GM19395 (cell line): Measurements from ENCODE around the gene TAF10.
A peak's percentile ranks its signal among the peaks of the same experiment; 100 is the strongest.

Experiments used
- ATAC-seq: cut with Tn5 transposase; IDR thresholded peaks from one replicate; pipeline ENCODE4 v1.9.1; 2021; ENCODE audit warnings: mild to moderate bottlenecking, moderate library complexity; ENCODE audit not compliant: unreplicated experiment

Gene TAF10

DNA sequence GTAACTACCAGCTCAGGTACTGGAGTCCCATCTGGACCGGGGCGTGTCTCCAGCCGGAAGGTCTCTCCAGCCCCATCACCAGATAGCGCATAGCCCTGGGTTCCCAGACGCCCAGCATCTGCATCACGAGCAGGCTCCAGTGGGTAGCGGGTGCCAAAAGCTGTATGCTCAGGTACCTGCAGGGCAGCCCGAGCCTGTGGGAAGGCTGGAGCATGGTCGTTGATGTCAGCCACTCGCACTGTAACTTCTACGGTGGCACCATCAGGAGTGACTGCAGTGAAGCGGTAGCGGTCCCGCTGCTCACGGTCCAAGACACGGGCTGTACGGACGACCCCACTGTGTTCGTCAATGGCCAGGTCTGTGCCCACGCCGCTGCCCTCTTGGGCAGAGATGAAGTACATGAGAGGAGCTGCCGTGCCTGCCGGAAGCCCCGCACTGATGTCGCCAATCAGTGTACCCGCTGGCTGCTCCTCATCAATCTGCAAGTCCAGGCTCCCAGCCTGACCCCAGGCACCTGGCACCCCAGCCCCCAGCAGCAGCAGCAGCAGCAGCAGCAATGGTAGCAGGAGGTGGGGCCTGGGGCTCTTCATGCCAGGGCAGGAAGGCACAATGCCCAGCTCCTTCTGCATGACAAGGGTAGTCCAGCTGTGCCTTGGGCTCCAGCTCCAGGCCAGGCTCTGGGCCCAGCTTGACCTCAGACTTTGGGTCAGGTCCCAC is 29.1 kb upstream of the TAF10 start:
- ATAC-seq = no peak

DNA sequence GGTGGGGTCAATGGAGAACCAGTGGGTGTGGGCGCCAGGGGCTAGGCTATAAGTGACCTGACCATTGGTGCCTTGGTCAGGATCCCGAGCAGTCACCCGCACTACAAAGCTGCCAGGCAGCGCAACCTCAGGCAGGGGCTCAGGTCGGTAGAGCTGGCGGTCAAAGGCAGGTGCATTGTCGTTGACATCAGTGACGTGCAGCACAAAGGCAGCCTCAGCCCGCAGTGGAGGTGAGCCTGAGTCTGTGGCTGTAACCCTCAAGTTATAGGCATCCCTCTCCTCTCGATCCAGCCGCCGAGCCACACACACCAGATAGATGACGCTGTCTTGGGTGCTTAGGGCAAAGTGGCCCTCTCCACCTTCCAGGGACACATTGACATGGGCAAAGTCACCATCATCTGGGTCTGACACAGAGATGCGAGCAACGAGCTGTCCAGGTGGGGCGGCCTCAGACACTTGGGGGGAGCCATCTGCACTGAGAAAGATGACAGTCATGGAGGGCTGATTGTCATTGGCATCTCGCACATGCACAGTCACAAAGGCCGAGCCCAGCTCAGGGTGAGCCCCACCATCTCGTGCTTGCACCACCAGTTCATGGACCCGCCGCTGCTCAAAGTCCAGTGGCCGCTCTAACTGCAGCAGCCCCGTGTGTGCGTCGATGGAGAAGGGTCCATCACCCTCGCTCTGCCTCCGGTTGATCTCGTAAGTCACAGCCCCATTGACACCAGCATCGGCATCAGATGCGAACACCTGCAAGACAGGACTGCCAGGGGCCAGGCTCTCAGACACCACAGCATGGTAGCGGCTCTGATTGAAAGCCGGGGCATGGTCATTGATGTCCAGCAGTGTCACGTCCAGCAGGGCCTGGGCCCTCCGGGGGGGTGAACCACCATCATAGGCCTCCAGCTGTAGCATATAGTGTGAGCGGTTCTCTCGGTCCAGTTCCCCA is 28.3 kb upstream of the TAF10 start:
- no peak for ATAC-seq

DNA sequence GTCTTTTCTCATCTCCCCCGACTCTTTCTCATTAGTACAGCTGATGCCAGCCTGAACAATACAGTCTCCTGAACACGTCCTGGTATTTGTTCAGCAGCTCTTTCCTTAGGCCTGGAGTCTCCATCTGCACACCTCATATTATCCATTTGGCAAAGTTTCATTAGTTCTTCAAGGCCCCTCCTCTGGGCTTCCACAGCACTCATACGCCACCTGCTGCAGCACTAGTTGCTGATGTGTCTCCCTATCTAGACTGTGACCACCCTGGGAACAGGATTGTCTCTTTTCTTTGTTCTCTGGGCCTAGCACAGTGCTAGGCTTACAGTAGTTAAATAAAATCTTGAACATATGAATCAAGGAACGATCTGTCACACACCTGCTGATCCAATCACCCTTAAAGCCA is 26.4 kb upstream of the TAF10 start:
- no peak for ATAC-seq

DNA sequence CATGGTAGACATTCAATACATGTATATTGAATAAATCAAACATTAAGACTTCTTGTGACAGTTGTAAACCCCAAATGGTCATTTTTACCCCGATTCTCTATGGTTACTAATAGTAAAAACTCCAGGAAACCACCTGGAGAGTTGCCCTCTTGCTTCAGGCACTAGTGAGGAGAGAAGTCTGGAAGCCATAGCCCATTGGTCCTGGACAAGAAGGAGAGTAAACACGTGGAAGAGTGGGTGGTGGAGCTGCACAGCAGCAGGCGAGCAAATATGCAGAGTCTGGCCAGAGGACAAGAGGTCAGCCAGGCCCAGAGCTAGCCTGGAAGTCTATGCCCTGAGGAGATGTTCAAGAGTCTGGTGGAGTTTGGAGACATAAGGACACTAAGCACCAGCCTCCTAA is 25.9 kb upstream of the TAF10 start:
- no peak for ATAC-seq

DNA sequence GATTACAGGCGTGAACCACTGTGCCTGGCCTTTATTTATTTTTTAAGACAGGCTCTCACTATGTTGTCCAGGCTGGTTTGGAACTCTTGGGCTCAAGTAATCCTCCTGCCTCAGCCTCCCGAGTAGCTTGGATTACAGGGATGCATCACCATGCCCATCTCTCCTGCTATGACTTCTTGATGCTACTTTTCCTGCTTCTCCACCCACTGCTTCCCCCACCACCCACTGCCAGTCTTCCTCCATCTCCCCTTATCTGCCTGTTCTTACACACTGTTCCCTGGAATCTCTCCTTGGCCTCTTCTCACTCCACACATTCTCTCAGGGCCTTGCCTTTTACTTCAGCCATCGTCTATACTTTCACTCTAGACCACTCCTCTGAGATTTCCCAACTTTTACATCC is 24.5 kb upstream of the TAF10 start:
- no peak for ATAC-seq

DNA sequence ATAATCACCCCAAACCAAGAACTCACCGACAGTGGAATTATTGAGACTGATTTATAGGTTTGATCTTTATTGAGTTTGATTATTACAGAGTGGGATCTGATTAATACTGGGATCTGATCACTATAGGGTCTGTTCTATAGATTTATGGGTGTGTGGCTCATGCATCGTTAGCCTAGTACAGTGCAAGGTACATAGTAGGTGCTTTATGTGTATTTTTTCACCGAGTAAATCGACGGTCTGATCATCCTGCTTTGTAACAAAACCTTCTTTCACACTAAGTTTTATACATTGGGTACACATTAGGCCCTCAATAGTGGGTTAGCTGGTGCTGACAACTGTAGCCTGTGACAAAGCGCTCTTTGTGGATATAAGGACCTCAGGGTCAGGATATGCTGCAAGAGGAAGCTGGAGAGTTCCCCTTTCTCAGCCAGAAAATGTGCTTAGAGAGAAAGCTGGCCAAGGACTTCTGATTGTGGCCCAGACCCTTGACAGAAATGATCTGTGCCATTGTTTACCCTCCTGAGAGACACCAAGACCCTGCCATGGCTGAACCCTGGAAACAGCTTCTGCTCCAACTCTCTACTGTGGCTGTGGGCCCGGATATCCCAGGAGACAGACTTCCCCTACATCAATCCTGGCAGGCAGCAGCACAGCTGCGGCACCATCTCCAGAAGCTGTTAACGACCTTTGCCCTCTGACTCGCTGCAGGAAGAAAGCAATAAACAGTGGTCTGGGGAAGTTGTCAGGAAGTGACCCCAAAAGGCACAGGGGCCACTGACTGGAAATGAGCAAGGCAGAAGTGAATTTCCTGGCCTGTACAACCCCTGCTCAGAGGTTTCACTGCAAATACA is 23.3 kb upstream of the TAF10 start:
- ATAC-seq = no peak

DNA sequence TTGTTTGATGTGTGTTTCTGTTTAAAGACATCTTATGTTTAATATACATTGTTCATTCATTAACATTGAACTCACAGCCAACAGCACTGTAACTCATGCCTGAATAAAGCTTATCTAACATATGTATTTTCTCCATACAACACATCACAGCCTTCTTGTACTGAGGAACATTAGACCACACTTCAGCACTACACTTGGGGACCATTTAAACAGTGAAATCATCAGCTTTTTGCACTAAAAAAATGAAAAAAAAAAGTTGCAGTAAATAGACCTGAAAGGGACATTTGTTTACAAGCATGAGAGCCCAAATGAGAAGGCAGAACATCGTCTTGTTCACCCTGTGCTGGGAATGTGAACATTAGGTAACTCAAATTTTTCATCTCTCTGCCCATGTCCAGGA is 22.5 kb upstream of the TAF10 start:
- ATAC-seq = no peak

DNA sequence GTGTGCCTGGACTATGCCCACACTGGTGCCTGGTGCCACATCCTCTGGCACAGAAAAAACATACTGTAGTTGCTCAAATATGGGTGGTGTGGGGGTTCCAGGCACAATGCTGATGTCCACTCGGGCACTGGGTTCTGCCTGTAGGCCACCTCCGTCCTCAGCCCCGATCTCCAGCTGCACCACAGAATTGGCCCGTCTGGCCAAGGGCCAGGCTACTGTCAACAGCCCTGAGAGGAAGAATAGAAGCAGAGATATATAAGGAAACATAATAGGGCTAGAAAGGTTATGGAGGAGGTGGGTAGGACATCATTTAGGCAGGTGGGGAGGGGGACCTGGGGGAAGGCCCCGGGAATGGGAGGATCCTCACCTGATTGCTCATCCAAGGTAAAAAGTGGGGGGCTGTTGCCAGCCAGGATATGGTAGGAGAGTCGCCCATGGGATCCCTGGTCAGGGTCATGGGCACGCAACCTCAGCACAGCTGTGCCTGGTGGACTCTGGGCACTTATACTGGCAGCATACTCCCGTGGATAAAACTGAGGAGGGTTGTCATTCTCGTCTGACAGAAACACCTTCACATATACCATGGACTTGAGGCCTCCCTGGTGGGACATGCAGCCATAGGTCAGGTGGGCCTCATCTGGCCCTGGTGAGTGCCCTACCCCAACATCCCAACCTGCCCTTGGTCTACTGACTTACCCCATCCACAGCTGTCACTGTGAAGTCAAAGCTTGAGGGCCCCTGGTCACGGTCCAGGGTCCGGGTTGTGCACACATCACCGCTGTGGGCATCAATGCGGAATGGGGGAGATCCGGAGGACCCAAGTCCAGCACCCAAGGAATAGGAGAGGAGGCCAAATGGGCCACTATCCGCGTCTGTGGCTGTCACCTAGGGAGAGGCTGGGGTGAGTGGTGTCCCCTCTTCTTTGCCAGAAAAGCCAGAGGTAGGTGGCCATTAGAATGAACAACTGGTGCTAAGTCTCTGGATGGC is 21.7 kb upstream of the TAF10 start:
- no peak for ATAC-seq

DNA sequence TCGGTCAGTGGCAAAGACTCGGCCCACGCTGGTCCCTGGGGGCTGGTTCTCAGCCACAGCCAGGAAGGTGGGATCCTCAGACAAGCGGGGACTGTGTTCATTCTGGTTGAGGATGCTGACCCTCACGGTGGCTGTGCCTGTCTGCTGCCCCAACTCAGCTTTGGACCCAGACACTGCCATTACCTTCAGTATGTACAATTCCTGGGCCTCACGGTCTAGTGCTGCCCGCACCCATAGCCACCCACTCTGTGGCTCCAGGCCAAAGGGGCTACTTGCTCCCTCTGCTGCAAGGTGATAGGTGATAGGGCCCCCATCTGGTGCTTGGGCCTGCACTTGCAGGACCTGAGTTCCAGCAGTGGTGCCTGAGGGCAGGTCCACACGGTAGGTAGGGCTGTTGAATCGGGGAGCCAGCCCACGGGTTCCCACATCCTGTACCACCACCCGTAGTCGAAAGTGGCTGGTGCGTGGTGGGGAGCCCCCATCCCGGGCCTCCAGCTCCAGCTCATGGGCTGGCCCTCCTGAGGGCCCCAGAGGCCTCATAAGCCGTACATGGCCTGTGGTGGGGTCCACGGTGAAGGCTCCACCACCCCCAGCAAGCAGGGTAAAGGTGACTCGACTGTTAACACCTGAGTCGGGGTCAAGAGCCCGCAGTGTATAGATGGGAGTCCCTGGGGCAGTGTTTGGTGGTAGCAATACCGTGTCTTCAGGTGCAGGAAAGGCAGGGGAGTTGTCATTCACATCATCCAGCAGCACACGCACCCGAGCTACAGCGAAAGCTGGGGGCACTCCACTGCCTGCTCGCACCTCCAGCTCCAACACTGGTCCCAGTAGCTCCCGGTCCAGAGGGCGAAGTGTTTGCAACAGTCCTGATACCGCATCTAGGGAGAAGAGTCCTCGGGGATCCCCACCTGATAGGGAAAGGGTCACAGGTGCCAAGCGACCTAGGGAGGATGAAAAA is 20.4 kb upstream of the TAF10 start:
- ATAC-seq = no peak

DNA sequence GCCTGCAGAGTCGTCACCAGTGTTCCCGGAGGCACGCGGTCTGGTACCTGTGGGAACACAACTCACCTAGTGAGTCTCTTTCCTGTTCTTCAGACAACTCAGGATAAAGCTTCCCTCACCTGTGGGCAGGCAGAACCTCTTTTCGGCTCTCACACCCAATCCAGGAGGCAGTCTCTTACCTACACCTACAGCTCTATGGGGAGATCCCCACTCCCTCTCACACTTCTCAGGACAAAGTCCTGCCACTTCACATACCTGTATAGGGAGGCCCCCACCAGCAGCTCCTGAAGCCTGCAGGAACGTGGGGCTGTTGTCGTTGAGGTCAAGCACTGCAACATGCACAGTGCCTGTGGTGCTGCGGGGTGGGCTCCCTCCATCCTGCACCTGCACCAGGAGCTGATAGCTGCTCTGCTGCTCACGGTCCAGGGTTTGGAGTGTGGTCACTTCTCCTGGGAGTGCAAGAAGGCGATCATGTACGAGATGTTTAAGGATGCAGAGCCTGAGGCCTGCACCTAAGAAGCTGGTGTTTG is 19.4 kb upstream of the TAF10 start:
- ATAC-seq = no peak

DNA sequence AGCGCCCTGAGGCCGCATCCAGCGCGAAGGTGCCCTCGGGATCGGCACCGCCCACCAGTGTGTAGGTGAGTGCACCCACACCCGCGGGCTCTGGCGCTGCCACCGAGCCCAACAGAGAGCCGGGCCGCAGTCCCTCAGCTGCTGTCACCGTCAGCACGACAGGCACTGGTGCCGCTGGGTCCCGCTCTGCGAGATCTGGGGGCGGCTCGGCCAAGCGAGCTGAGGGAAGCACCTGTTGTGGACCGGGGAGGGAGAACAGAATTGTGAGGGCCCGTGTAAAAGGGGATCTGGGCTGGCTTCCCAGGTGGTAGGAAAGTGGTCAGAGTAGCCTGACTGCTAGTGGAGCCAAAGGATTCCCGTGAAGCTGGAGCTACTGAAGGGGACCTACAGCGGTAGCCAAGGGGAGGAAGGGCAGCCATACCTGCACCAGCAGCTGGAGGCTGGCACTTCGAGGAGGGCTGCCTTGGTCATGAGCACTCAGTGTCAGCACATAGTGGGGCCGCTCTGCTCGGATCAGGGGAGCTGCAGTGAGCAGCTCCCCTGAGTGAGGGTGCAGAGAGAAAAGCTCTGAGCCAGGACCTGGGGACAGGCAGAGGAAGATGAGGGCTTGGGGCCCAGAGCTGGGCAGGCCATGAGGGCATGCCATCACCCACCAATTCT is 18.7 kb upstream of the TAF10 start:
- ATAC-seq = no peak

DNA sequence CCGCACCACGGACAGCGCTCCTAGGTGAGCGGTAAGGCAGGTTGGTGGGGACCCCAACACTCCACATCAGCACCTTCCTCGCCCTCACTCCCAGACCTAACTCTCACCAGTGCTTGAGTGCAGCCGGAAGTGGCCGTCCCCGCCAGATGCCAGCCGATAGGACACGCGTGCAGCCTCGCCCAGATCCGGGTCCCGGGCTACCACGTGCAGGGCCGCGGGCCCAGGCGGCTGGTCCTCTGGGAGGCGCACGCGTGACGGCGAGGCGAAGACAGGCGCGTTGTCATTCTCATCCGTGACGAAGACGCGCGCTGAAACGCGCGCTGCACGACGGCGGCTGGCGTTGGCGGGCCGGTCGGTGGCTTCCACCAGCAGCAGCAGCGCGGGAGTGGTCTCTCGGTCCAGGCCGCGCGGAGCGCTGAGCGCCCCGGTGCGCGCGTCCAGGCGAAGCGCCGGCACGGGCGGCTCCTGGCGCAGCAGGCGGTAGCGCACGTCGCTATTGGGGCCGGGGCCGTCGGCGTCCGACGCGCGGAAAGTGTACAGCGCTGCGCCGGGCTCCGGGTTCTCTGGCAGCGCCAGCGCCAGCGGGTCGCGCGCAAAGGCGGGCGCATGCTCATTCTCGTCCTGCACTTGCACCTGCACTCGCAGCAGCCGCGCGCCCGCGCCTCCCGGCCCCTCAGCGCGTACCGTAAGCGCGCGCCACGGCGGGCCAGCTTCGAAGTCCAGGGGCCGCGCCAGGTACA is 18.0 kb upstream of the TAF10 start:
- no peak for ATAC-seq

DNA sequence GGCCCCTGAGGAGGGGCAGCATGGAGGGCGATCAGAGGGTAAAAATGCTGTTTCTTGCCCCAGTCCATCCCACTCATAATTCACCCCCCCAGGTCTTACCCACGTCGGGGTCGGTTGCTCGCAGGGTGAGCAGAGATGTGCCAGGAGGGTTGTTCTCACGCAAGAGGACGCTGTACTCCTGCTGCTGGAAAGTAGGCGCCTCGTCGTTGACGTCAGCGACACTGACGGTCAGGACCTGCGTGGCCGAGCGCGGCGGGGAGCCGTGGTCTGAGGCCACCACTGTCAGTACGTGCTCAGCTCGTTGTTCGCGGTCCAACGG is 17.5 kb upstream of the TAF10 start:
- ATAC-seq = no peak

DNA sequence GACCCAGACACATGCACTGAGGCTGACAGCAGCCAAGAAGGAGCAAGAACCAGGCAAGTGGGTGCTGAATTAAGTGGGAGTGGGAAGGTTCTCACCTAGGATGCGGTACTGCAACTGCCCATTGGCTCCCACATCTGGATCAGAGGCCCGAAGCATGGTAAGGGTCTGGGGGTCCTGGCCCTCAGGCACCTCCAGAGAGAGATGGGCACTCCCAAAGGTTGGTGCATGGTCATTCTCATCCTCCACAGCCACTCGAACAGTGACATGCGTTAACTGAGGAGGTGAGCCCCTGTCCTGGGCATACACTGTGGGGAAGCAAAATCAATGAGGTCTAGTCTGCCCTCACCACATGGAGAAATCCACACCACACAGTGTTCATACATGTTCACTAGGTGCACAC is 16.5 kb upstream of the TAF10 start:
- no peak for ATAC-seq

DNA sequence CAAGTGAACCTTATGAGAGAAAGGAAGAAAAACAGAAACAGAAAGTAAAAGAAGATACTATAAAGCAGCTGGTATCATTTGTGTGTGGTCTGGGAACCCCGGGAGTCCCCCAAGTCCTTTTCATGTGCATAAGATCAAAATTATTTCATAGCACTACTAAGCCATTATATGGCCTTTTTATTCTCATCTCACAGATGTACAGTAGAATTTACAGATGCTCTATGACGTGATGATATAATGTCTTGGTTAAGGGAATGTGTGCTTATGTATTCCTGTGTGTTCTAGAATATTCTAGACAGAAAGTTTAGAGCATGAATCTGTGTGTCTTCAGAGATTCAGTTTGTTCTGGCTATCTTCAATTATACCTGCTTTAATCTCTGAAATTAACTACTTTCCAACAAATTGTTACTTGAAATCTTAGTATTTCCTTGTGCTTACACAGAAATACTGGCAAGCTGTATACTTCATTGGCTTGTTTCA is 15.8 kb upstream of the TAF10 start:
- peak; percentile 83 for ATAC-seq

DNA sequence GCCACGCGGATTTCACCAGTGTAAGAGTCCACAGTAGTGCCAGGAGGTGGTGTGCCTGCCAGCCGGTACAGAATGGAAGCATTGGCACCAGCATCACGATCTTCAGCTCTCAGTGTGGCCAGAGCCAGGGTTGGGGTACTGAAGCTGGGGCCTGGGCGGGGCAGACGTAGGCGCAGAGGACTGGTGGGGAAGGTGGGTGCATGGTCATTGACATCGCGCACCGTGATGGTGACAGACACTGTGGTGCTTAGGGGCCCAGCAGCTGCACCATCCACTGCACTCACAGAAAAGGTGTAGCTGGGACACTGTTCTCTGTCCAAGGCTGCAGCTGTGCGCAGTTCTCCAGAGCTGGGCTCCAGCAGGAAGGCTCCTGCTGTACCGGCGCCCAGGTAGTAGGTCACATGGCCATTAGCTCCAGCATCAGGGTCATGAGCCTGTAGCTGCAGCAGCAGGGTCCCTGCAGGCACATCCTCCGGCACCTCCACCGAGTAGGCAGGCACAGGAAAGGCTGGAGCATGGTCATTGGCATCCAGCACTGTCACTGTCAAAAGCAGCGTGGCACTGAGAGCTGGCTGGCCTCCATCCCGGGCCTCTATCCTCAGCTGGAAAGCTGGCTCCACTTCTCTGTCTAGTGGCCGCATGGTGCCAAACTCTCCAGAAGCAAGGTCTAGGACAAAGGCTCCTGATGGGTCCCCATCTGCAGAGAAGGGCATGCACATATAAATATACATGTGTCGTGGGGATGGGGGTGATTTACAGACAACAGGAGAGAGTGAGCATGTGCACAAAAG is 15.2 kb upstream of the TAF10 start:
- ATAC-seq = peak; percentile 8
